Upper lobe of left lung (tissue), 6 donors: ENCODE measurements around the gene EPS15. TPM values are rescaled to one million over a fixed set of nuclear protein-coding genes. Genes with fewer than 3 reads are reported as not detected.

ENCODE experiments used
- ATAC-seq, 2 donors: fragments of 200-7000 bp; cut with Tn5 transposase; one replicate each; pipeline ENCODE4 v1.9.1; 2022; ENCODE audit warnings: mild to moderate bottlenecking in 2 of 2, moderate library complexity in 2 of 2; ENCODE audit not compliant: low FRiP score in 2 of 2
- DNase-seq, 2 donors: peaks; one replicate each; pipeline ENCODE4 v3.0.0-alpha.2; 2019 to 2020
- H3K27ac ChIP-seq, 4 donors: fragments of 200-600 bp; sonication (generic); one replicate each; pipeline ENCODE4 v1.5.1; 2016 to 2019
- H3K27me3 ChIP-seq, 4 donors: fragments of 200-600 bp; sonication (generic); one replicate each; pipeline ENCODE4 v1.5.1; 2017 to 2019
- H3K36me3 ChIP-seq, 4 donors: fragments of 200-600 bp; sonication (generic); one replicate each; pipeline ENCODE4 v1.5.1; 2016 to 2019
- H3K4me1 ChIP-seq, 4 donors: fragments of 200-600 bp; sonication (generic); one replicate each; pipeline ENCODE4 v1.5.1; 2018 to 2019
- H3K4me3 ChIP-seq, 4 donors: fragments of 200-600 bp; sonication (generic); one replicate each; pipeline ENCODE4 v1.5.1; 2017 to 2019; ENCODE audit warnings: mild to moderate bottlenecking in 2 of 4, moderate library complexity in 1 of 4
- H3K9me3 ChIP-seq, 4 donors: fragments of 200-600 bp; sonication (generic); one replicate each; pipeline ENCODE4 v1.5.1; 2018 to 2019
- CTCF ChIP-seq, 6 experiments: fragments of 450-650 bp in 4 of 6; fragments of 200-600 bp in 2 of 6; sonication (generic) in 2 of 6; IDR thresholded peaks; one replicate each; pipeline ENCODE4 v1.5.1; 2016 to 2019; ENCODE audit warnings: antibody characterized with exemption in 6 of 6
- EP300 ChIP-seq, 4 donors: sonication (generic); formaldehyde crosslinking; IDR thresholded peaks; one replicate each; pipeline ENCODE4 v1.5.1; 2017; ENCODE audit warnings: antibody characterized with exemption in 4 of 4, control low read depth in 2 of 4
- POLR2A ChIP-seq, 4 donors: fragments of 450-650 bp; IDR thresholded peaks; one replicate each; pipeline ENCODE4 v1.5.1; 2016 to 2017; ENCODE audit warnings: antibody characterized with exemption in 4 of 4, mild to moderate bottlenecking in 2 of 4
- POLR2AphosphoS5 ChIP-seq, 2 donors: sonication (generic); formaldehyde crosslinking; IDR thresholded peaks; one replicate each; pipeline ENCODE4 v1.5.1; 2017; ENCODE audit warnings: antibody characterized with exemption in 2 of 2
- WGBS, 2 donors: methylation state at CpG; one replicate each; pipeline ENCODE4 v1.1.5; 2017 to 2018; 5-methylcytosine and 5-hydroxymethylcytosine counted together
- total RNA-seq, 6 donors: library from RNA; depleted of rRNA in 4 of 6; stranded (reverse); fragments of >200 nt in 4 of 6; gene quantifications; one replicate each; pipeline versions ENCODE4 v1.1.0 to v1.2.1, GENCODE V29; 2016 to 2021
- donor health status: DM: no; HTN: no; CAD: no; lungs with moderate emphysema.
- donor health status: DM: no; HTN: yes; CAD: no; lungs with severe emphysema.

The EPS15 gene
- total RNA-seq, 6 donors from 2014 or later = 50.4 to 181 (median 73.3) TPM

GRCh38 chr1:51349862-51350261 is 169.2 kb downstream of the EPS15 start:
- H3K27me3 ChIP-seq = peaks cover 0 to 6% (median 3%) of the 10 kb centered on the region in 4 donors
- DNase-seq = no peak
- H3K9me3 ChIP-seq = no peaks in the 10 kb centered on the region
- 91 to 100% methylated on average over 3 of the region's 3 CpGs for WGBS, 2 donors
- TF ChIP-seq POLR2AphosphoS5 (IDR thresholded peaks at IDR 0.05) (no peak), POLR2A (IDR thresholded peaks at IDR 0.05) (no peak), CTCF (IDR thresholded peaks at IDR 0.05) (no peak), EP300 (IDR thresholded peaks at IDR 0.05) (no peak)
- no peak for ATAC-seq
- H3K4me1 ChIP-seq = peaks cover 0 to 8% (median 4%) of the 10 kb centered on the region in 4 donors
- H3K36me3 ChIP-seq = peaks cover 0 to 15% (median 7%) of the 10 kb centered on the region in 4 donors
- H3K4me3 ChIP-seq = no peak overlapping the region
- H3K27ac ChIP-seq = no peak overlapping the region

- peaks cover 0 to 12% (median 6%) of the 10 kb centered on the region in 4 donors for H3K27me3 ChIP-seq
- DNase-seq = no peak
- TF ChIP-seq POLR2A (IDR thresholded peaks at IDR 0.05) (no peak), POLR2AphosphoS5 (IDR thresholded peaks at IDR 0.05) (no peak), CTCF (IDR thresholded peaks at IDR 0.05) (no peak), EP300 (IDR thresholded peaks at IDR 0.05) (no peak)
- no peak overlapping the region for H3K27ac ChIP-seq
- no peak overlapping the region for H3K4me3 ChIP-seq
- H3K36me3 ChIP-seq = no peaks in the 10 kb centered on the region
- H3K9me3 ChIP-seq = no peaks in the 10 kb centered on the region
- peaks cover 0 to 17% (median 9%) of the 10 kb centered on the region in 4 donors for H3K4me1 ChIP-seq
- ATAC-seq = no peak
Observed at GRCh38 chr1:51348147-51348527, 170.9 kb downstream of the EPS15 start.

- H3K27me3 ChIP-seq = peaks cover 0 to 12% (median 6%) of the 10 kb centered on the region in 4 donors
- no peak overlapping the region for H3K4me3 ChIP-seq
- TF ChIP-seq POLR2A (IDR thresholded peaks at IDR 0.05) (no peak), POLR2AphosphoS5 (IDR thresholded peaks at IDR 0.05) (no peak), CTCF (IDR thresholded peaks at IDR 0.05) (no peak), EP300 (IDR thresholded peaks at IDR 0.05) (no peak)
- H3K4me1 ChIP-seq = peaks cover 0 to 17% (median 9%) of the 10 kb centered on the region in 4 donors
- no peak overlapping the region for H3K27ac ChIP-seq
- DNase-seq (no peak), ATAC-seq (no peak)
- H3K36me3 ChIP-seq = no peaks in the 10 kb centered on the region
- WGBS, 2 donors = 86 to 89% methylated on average over 6 of the region's 6 CpGs
- no peaks in the 10 kb centered on the region for H3K9me3 ChIP-seq
Observed at GRCh38 chr1:51347398-51348146, 171.5 kb downstream of the EPS15 start.

- Histone ChIP-seq H3K27ac (no peak overlapping the region), H3K4me3 (no peak overlapping the region), H3K36me3 (no peaks in the 10 kb centered on the region), H3K27me3 (peaks cover 0 to 12% (median 6%) of the 10 kb centered on the region in 4 donors), H3K9me3 (no peaks in the 10 kb centered on the region), H3K4me1 (peaks cover 0 to 17% (median 9%) of the 10 kb centered on the region in 4 donors)
- no peak for ATAC-seq
- WGBS, 2 donors = 65 to 73% methylated on average over 7 of the region's 7 CpGs
- TF ChIP-seq CTCF (IDR thresholded peaks at IDR 0.05) (no peak), POLR2A (IDR thresholded peaks at IDR 0.05) (no peak), POLR2AphosphoS5 (IDR thresholded peaks at IDR 0.05) (no peak), EP300 (IDR thresholded peaks at IDR 0.05) (no peak)
- no peak for DNase-seq
Observed at GRCh38 chr1:51346086-51346942, 172.8 kb downstream of the EPS15 start.
